HG02885 (cell line): Measurements from ENCODE around the gene SESN2.

Experiments
- ATAC-seq: cut with Tn5 transposase; IDR thresholded peaks from one replicate; pipeline ENCODE4 v1.9.1; 2021; ENCODE audit warnings: mild to moderate bottlenecking; ENCODE audit not compliant: unreplicated experiment, poor library complexity

Gene SESN2

DNA sequence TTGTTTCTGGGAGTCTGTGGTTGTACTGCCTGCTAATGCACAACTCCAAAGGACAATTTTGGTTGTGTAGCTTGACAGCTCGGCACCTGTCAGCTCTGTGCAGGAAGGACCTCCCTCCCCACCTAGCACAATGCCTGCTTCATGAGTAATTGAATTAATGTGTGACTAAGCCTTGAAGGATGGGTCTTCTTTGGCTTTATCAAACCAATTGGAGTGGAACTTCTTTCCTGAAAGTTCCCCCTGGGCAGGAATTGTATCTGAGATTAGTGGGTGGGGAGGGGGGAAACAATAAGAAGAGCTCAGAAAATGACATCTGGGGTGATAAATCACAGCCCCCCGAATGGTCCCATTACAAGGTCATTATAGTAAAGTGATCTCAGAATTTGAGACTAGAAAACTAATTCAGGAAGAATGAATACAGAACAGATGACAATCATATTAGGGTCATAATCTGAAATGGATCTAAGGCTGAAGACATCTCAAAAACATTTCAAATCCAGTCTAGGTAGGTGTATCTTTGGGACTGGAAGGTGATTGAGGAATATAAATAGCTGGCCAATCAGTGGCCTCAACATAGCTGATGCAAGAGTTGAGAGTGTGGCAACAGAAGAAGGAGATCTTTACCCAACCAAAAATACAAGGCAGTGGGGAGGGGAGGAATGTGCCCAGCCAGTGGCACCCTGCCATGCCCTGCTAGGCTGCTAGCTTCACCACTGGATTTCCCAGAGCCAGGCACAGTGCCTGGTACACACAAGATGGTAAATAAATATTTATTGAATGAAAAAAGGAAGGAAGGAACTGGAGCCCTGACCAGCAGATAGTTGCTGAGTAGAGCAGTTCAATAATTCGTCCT lies 10.1 kb upstream of the SESN2 start:
- no peak for ATAC-seq

DNA sequence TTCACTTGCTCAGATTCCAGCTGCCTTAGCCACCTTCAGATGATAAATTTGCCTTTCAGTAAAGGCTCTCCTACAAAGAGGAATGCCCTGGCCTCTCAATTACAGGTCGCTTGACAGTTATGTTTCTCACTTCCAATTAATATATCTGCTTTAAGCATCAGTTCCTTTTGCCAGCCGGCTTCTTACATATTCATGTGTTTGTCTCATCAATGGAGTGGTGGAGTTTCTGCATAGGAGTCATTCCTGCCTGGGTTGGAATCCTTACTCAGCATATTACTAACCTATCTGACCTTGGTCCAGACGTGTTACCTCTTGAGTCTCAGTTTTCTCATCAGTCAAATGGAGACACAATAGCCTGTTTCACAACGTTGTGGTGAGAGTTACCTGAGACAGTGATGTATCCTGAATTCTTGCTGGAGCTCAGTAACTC lies 9.4 kb upstream of the SESN2 start:
- ATAC-seq: no peak

DNA sequence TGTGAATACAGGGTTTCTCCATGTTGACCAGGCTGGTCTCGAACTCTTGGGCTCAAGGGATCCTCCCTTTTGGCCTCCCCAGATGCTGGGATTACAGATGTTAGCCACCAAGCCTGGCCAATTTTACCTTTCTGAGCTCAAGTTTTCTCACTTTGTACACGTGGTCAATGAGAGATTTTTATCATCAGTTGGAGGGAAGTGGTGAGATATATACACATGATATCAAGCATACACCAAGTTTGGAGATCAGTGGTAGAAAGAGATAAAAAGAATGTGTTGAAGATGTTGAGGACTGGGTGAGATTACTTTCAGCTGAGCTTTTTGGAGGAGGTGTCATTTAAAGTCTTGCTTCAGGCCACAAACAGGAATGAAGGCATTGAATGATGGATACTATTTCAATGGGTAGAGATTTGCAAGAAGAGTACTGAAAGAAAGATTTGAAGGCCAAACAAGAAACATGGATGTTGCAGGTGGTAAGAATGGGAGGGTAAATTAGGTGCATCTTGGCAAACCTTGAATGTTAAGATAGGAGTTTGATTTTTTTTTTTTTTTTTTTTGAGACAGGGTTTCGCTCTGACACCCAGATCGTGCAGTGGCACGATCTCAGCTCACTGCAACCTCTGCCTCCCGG lies 3.0 kb upstream of the SESN2 start:
- no peak for ATAC-seq

DNA sequence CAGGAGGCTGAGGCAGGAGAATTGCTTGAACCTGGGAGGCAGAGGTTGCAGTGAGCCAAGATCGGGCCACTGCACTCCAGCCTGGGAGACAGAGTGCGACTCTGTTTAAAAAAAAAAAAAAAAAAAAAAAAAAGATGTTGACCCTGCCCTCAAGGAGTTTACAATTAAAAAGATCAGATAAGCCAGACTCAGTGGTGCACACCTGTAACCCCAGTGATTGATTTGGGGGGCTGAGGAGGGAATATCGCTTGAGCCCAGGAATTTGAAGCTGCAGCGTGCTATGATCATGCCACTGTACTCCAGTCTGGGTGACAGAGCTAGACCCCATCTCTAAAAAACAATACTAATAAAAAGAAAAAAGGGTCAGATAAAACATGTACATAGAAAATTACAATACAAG lies 1.6 kb upstream of the SESN2 start:
- no peak for ATAC-seq

DNA sequence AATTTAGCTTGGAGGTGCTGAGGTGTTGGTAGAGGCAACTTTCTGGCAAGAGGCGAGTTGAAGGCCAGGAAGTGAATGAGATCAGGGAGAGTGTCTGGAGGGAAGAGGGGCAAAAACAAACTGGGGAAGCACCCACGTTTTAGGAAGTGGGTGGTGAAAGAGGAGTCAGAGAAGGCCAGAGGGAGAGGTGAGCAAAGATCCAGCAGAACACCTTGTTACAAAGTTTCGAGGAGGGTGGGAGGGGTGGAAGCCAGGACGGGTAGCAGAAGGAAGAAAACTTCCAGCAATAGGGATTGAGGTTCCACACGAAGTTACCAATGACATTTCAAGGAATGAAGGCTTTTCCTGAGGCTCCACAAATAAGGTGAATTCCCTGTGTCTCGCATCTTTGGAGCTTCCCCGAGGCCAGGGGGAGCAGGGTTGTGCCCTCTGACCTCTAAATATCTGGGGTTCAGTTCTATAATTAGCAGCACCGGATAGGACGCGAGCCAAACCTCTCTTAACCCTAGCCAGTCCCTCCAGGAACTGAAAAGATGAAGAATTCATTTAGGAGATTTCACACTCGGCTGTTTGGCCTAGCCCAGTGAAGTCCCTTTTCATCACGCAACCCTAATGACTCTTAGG lies 578 bp upstream of the SESN2 start:
- ATAC-seq: no peak

DNA sequence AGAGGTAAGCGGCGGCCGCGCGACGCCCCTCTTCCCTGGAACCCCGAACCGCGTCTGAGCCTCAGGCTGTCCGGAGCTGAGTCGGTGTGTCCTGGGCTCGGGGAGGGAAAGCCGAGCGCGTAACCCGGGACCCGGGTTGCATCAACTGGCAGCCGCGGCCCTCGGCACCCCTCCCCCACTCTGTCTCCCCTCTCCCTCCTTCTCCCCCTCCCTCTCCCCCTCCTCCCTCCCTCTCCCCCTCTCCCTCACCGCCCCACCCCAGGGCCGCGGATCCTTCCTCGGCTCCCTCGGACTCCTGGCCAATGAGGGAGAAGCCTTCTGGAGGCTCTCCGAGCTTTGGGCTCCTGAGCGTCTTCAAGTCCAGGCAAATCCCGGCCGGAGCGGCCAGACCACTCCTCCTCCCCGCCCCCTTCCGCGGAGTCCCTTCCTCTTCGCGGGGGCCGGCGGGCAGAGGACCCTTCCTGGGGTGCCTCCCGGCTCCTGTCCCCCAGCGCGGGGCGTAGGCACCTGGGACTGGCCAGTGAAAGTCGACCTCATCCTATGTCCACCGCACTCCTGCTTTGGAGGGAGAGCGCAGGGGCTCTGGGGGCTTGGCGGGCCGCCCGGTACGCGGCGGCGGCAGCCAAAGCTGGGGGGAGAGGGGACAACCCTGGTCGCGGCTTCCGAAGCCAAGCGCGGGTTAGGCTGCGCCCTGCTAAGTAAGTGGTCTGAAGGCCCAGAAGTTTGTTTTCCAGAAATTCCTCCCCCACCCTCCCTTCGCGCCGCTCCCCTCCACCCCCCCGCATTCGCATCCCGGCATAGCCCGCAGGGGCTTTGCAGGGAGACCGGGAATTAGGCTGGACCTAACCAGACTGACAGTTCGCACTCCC lies 850 bp downstream of the SESN2 start:
- ATAC-seq: no peak

DNA sequence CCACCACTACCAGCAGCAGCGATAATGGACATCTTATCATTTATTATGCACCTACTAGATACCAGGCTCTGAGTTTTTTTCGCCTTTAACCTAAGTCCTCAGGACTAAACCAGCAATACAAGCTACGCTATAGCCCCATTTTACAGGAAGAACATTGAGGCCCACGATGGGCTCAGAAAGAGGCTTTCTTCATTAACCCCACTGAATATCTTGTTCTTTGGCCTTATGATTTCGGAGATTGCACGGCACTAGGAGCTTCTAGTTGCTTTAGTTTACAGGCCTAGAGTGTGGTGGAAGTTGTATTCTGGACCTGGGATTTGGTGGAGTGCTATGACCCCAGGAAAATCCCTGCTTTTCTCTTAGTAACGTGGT lies 1.5 kb downstream of the SESN2 start:
- ATAC-seq: no peak

DNA sequence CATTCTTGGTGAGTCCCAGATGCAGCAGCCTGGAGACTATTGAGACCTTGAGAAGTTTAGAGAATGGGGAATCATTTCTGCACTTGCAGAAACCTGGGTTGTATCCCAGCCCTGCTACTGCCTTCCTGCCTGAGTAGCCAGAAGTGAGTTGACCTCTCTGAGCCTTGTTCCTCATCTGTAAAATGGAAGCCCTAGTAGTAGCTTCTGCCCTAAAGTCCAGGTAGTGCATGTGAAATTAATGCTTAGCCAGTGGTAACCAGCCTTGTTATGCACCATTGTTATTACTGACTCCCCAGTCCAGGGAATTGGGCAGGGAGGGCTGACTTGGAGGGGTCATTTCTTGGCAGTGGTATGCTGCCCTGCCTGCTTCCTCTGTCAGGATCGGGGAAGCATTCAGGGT lies 5.6 kb downstream of the SESN2 start:
- ATAC-seq: no peak

DNA sequence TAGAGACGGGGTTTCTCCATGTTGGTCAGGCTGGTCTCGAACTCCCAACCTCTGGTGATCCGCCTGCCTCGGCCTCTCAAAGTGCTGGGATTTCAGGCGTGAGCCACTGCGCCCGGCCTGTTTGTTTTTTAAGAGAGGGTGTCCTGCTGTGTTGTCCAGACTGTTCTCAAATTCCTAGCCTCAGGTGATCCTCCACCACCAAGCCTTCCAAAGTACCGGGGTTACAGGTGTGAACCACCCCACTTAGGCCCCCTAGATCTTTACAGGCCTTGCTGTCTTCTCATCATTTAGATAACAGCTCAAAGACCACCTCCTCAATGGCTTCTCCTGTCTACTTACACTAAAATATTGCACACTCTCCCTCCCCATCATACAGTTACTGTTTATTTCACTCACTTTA lies 6.3 kb downstream of the SESN2 start:
- no peak for ATAC-seq

DNA sequence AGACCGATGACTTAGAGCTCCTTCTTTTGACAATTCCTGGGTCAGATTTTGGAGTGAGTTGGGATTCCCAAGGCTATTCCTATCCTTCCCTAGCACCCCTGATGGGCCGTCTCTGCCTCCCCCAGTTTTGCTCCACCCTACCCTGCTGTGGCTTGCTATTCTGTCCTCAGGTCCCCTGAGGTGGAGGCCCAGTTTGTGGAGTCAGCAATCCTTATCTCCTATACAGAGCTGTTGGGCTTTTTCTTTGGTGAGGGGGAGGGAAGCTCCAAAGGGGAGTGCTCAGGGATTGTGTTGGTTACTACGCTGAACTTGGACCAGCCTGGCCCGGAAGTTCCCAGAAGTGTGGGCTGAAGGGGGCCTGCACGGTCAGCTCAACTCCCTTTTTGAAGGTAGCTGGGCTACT lies 7.6 kb downstream of the SESN2 start:
- ATAC-seq: no peak

DNA sequence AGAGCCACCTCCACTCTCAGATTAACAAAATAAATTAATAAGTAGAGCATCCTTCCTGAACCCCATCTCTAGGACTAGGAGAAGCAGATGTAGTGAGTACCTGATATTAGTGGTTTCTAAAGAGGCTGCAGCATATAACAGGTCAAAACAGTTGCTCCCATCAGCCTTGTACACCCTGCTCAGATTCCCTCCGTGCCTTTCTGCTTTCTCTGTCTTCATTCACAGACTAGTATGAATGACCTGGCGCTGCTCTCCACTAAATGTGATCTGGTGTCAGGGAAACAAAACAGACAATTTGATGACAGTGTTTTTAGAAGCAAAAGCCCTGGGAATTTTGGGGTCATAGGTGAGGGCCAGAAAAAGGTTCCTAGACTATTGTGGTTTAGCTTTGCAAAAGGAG lies 8.3 kb downstream of the SESN2 start:
- no peak for ATAC-seq

DNA sequence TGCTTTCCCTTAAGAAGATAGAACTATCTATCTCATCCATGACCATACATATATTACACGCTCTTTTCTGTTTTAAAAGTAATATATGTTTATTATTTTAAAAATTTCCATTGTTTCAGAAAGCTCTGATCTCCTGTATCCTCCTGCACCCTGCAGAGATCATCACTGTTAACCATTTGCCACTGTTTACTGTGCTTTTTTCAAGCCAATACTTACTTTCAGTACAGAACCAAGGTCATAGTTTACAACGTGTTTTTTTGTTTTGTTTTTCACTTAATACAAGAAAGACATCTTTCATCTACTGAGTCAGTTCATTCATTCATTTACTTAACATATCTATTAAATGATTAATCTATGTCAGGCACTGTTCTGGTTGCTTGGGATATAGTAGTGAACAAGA lies 10.2 kb downstream of the SESN2 start:
- ATAC-seq: no peak

DNA sequence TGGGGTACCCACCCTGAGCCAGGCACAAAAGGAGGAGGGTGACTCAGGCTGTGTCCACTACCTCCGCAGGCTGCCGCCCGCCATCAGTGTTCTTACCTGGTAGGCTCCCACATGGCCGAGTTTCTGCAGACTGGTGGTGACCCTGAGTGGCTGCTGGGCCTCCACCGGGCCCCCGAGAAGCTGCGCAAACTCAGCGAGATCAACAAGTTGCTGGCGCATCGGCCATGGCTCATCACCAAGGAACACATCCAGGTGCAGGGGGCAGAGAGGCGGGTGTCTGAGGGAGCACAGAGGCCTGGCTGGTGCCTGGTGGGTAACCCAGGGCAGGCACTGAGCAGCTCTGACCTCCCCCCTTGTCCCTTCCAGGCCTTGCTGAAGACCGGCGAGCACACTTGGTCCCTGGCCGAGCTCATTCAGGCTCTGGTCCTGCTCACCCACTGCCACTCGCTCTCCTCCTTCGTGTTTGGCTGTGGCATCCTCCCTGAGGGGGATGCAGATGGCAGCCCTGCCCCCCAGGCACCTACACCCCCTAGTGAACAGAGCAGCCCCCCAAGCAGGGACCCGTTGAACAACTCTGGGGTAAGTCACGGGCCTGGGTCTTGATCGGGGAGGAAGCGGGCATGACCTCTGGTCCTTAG lies 13.0 kb downstream of the SESN2 start:
- no peak for ATAC-seq

DNA sequence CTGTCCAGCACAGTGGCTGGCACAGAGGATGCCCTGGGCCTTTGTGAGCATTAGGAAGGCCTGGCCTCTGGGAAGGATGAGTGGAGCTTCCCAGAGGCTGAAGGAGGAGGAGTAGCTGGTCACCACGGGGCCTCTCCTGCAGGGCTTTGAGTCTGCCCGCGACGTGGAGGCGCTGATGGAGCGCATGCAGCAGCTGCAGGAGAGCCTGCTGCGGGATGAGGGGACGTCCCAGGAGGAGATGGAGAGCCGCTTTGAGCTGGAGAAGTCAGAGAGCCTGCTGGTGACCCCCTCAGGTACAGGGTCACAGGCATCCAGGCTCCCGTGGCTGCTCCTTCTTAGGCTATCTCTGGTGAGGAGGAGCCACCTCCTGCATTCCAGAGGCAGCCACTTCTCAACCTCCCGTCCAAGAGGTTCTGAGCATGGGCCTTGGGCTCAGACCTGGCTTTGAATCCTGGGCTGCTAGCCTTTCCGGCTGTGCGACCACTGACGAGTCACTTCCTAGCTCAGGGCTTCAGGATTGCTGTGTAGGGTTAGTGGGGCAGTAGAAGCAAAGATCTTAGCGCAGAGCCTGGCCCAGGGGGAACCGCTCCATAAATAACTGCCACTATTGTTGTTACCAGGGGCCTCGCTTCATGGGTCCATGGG lies 14.0 kb downstream of the SESN2 start:
- ATAC-seq: no peak

DNA sequence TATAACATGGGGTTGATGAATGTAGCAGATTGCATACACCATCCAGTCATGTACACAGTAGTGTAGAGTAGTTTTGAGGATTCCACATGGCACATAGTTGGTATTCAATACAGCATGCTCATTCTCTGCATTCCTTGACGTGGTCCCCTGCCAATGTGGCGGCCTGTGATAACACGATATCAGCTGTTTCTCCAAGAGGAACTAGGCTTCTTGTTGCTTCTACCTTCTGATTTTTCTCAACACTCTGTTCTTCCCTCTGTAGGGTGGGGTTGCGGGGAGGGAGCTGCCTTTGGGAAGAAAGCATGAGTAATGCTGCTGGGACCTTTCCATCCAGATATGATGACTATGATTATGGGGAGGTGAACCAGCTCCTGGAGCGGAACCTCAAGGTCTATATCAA lies 19.4 kb downstream of the SESN2 start:
- no peak for ATAC-seq

DNA sequence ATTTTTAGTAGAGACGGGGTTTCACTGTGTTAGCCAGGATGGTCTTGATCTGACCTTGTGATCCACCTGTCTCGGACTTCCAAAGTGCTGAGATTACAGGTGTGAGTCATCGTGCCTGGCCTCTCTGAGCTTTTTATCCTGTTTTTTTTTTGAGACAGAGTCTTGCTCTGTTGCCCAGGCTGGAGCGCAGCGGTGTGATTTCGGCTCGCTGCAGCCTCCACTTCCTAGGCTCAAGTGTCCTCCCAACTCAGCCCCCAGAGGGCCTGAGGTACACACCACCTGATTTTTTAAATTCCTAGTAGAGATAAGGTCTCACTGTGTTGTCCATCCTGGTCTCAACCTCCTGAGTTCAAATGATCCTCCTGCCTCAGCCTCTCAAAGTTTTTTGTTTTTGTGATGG lies 20.4 kb downstream of the SESN2 start:
- ATAC-seq: no peak

DNA sequence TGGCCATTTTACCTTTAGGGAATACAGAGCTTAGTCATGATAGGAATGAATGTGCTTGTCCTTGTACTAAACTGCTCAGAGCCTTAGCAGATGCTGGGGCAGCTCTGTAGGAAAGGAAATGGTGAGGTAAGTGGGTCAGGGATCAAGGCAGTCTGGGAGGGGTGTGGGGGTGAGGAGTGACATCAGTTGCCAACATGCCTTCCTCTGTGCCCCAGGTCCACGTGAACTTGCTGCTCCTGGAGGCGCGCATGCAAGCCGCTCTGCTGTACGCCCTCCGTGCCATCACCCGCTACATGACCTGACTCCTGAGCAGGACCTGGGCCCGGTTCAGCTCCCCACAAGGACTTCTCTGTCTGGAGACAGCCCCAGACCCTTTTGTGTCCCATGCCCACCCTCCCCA lies 21.2 kb downstream of the SESN2 start:
- no peak for ATAC-seq

DNA sequence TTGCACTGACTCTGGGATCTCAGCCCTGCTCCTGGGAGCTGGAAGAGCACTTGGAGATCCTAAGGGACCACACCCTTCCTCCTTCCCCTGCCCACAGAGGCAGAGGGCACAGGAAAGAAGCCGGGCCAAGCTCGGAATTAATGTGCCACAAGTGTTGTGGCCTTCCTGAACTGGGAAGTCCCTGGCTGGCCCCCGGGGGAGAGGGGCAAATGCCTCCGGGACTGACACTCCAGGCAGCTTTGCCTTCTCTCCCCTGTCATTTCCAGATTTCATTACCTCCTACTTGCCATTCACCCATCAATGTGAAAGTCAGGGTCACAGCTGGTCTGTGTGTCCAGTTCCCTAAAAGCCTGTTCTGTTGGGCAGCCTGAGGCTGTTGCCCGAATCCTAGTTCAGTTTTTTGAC lies 21.7 kb downstream of the SESN2 start:
- no peak for ATAC-seq

DNA sequence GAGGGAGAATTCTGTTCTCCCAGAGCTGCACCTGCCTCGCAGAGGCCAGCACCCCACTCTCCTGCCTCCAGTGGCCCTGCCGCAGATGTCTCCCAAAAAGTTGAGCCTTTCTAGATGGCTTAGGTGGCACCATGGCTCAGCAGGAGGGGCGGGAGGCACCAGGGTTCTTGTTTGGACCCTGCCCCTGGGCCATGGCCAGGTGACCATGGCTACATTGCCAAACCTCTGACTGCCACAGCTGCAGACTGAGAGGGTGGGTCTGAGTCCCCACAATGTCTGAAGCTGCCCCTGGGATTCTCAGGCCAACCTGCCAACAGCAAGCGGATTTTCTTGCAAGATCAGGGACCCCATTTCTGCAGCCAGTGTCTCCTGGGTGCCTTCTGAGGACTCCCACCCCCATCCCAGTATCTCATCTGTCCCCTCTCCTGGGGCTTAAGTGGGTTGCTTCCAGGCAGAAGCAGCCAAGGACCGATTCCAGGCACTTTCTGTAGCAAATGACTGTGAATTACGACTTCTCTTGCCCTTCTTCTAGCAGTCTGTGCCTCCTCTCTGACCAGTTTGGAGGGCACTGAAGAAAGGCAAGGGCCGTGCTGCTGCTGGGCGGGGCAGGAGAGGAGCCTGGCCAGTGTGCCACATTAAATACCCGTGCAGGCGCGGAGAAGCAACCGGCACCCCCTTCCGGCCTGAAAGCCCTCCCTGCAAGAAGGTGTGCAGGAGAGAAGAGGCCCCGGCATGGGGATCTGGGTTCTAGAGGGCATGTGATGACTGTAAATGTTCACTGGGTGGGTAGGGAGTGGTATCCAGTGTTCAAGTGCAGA lies 22.5 kb downstream of the SESN2 start:
- ATAC-seq: no peak
